Measurements from ENCODE around the gene IFNL4. TPM values are rescaled to one million over a fixed set of nuclear protein-coding genes. Genes with fewer than 3 reads are reported as not detected.

Gene IFNL4
- total and polyA plus RNA-seq, 2 of the 4 experiments (the other 2 are of a cell fraction), result not detected

- DNase-seq (no peak), ATAC-seq (ENCODE audit: low read depth) (no peak)
- H3K36me3 ChIP-seq (ENCODE audit: control insufficient read depth, insufficient read depth, low read length), result no peaks in the 10 kb centered on the region
- no peak overlapping the region for H3K9ac ChIP-seq (ENCODE audit: low read depth, low read length)
- intact Hi-C loops (cut with micrococcal nuclease), result no loop called here
- no peak overlapping the region for H3K56ac ChIP-seq (ENCODE audit: extremely low read depth, insufficient read depth, low read length)
- H4K8ac ChIP-seq (ENCODE audit: low read depth in 2 of 2, low read length in 2 of 2), result no peak overlapping the region
- dilution Hi-C loops (cut with HindIII; ENCODE audit: low sequenced_read_pairs, unreplicated experiment), result no loop called here
- no peak overlapping the region for H4K91ac ChIP-seq (ENCODE audit: insufficient read depth, low read depth, low read length)
- in situ Hi-C loops (cut with MboI; ENCODE audit: low sequenced_read_pairs), result no loop called here
- H3K14ac ChIP-seq (replicated peaks; ENCODE audit: low read depth, low read length), result no peak overlapping the region
- H2BK5ac ChIP-seq (ENCODE audit: low read depth, low read length, poor library complexity, severe bottlenecking), result no peak overlapping the region
- no peak overlapping the region for H2AK9ac ChIP-seq (replicated peaks; ENCODE audit: low read depth, low read length, poor library complexity)
- no peak overlapping the region for H3K4ac ChIP-seq (ENCODE audit: low read depth, low read length)
- no peaks in the 10 kb centered on the region for H3K9me3 ChIP-seq (ENCODE audit: control insufficient read depth, insufficient read depth, low read length)
- H3K79me1 ChIP-seq (ENCODE audit: low read depth in 1 of 2, low read length in 2 of 2), result no peaks in the 10 kb centered on the region
- H2AK5ac ChIP-seq (ENCODE audit: low read depth, low read length), result no peak overlapping the region
- H3K27ac ChIP-seq (ENCODE audit: insufficient read depth, low read length), result no peak overlapping the region
- no peak overlapping the region for H2BK120ac ChIP-seq (ENCODE audit: low read depth, low read length)
- no peak overlapping the region for H4K5ac ChIP-seq (ENCODE audit: low read depth, low read length)
- no peak overlapping the region for H2BK15ac ChIP-seq (ENCODE audit: low read depth, low read length)
- no peak for TF ChIP-seq BHLHE40 (IDR thresholded peaks at IDR 0.05; ENCODE audit: low read depth, low read length)
- TF ChIP-seq NFE2L2 (IDR thresholded peaks at IDR 0.05; ENCODE audit: low read depth, low read length), result no peak
- no peak for TF ChIP-seq CTCF (conservative IDR thresholded peaks at IDR 0.05; ENCODE audit: low read depth, low read length)
- TF ChIP-seq RFX5 (IDR thresholded peaks at IDR 0.05; ENCODE audit: low read depth, low read length), result peak; percentile 12; the same call in 1 of the 2 replicates
- H3K4me3 ChIP-seq (ENCODE audit: insufficient read depth, low read depth, low read length), result no peak overlapping the region
- H2BK20ac ChIP-seq (ENCODE audit: low read depth, low read length), result no peak overlapping the region
- no peaks in the 10 kb centered on the region for H4K20me1 ChIP-seq (ENCODE audit: insufficient read depth, low read length)
- BruUV-seq (replicated peaks), result no TSS peak
- no peak overlapping the region for H2AFZ ChIP-seq (replicated peaks; ENCODE audit: low read length, poor library complexity)
- no CpG with 5 or more reads among the region's 3 CpGs for WGBS, 2 experiments (ENCODE audit: extremely low coverage in 2 of 2, insufficient read length in 1 of 2)
- ChIA-PET CTCF (no interaction called here), POLR2A (ENCODE audit: unreplicated experiment) (no interaction called here)
- H3K18ac ChIP-seq (ENCODE audit: low read depth, low read length), result no peak overlapping the region
- no peaks in the 10 kb centered on the region for H3K9me1 ChIP-seq (ENCODE audit: insufficient read depth, low read length)
- peaks cover 50% of the 10 kb centered on the region for H3K27me3 ChIP-seq (ENCODE audit: control insufficient read depth, insufficient read depth, low read length)
- H3K23ac ChIP-seq (ENCODE audit: low read depth, low read length), result no peak overlapping the region
- H3K4me1 ChIP-seq (ENCODE audit: control insufficient read depth, insufficient read depth, low read length), result no peaks in the 10 kb centered on the region
- H3K4me2 ChIP-seq (ENCODE audit: low read depth, low read length), result no peak overlapping the region
These were observed 13.0 kb upstream of the IFNL4 start for GRCh38 chr19:39261704-39262103.

All from IMR-90 (cell line).